ENCODE measurements around the gene ZDHHC12.

The ZDHHC12 gene

GRCh38 chr9:128727640-128728248, 3.8 kb upstream of the ZDHHC12 start:
- CTCF ChIA-PET: no interaction called here
- POLR2A ChIA-PET: no interaction called here
- TF ChIP-seq CTBP1 (IDR thresholded peaks at IDR 0.05; ENCODE audit: borderline replicate concordance) (no peak), FOXK2 (IDR thresholded peaks at IDR 0.05) (no peak), SP1 (IDR thresholded peaks at IDR 0.05) (no peak), PKNOX1 (IDR thresholded peaks at IDR 0.05) (no peak), FOXM1 (IDR thresholded peaks at IDR 0.05; ENCODE audit: borderline replicate concordance) (no peak), BHLHE40 (IDR thresholded peaks at IDR 0.05; ENCODE audit: borderline replicate concordance) (no peak), TARDBP (IDR thresholded peaks at IDR 0.05) (no peak), NFRKB (IDR thresholded peaks at IDR 0.05) (no peak), HDGF (IDR thresholded peaks at IDR 0.05; ENCODE audit: borderline replicate concordance) (no peak), LEF1 (IDR thresholded peaks at IDR 0.05; ENCODE audit: borderline replicate concordance) (no peak), L3MBTL2 (conservative IDR thresholded peaks at IDR 0.05) (no peak), FOXA1 (IDR thresholded peaks at IDR 0.05) (no peak), ARNT (IDR thresholded peaks at IDR 0.05) (no peak), ZNF384 (IDR thresholded peaks at IDR 0.05) (no peak), ELF4 (IDR thresholded peaks at IDR 0.05) (no peak), SUZ12 (IDR thresholded peaks at IDR 0.05) (no peak)
- no peak for DNase-seq (ENCODE audit: extremely low spot score)

GRCh38 chr9:128724744-128725211, 851 bp upstream of the ZDHHC12 start:
- ChIA-PET CTCF (interaction anchor here (1.0 to 1.1 kb wide), 2 partner anchors 9 to 23 kb away, joined by 3 to 5 read pairs; partner anchors contain the start of gene PKN3), POLR2A (interaction anchor here (0.9 to 1.6 kb wide), 6 partner anchors 15 to 174 kb away, joined by 3 to 8 read pairs (median 4); partner anchors contain the start of genes ENDOG, PKN3 and SET)
- peak; percentile 51 for DNase-seq (ENCODE audit: extremely low spot score)
- TF ChIP-seq FOXM1 (IDR thresholded peaks at IDR 0.05; ENCODE audit: borderline replicate concordance): no peak
- no peak for TF ChIP-seq SP1 (IDR thresholded peaks at IDR 0.05)
- TF ChIP-seq NFRKB (IDR thresholded peaks at IDR 0.05): no peak
- no peak for TF ChIP-seq FOXA1 (IDR thresholded peaks at IDR 0.05)
- no peak for TF ChIP-seq SUZ12 (IDR thresholded peaks at IDR 0.05)
- TF ChIP-seq HDGF (IDR thresholded peaks at IDR 0.05; ENCODE audit: borderline replicate concordance): no peak
- TF ChIP-seq L3MBTL2 (conservative IDR thresholded peaks at IDR 0.05): no peak
- TF ChIP-seq ZNF384 (IDR thresholded peaks at IDR 0.05): no peak
- TF ChIP-seq TARDBP (IDR thresholded peaks at IDR 0.05): no peak
- no peak for TF ChIP-seq CTBP1 (IDR thresholded peaks at IDR 0.05; ENCODE audit: borderline replicate concordance)
- no peak for TF ChIP-seq FOXK2 (IDR thresholded peaks at IDR 0.05)
- TF ChIP-seq LEF1 (IDR thresholded peaks at IDR 0.05; ENCODE audit: borderline replicate concordance): no peak
- no peak for TF ChIP-seq PKNOX1 (IDR thresholded peaks at IDR 0.05)
- TF ChIP-seq ELF4 (IDR thresholded peaks at IDR 0.05): no peak
- TF ChIP-seq ARNT (IDR thresholded peaks at IDR 0.05): no peak
- TF ChIP-seq BHLHE40 (IDR thresholded peaks at IDR 0.05; ENCODE audit: borderline replicate concordance): no peak

- TF ChIP-seq L3MBTL2 (conservative IDR thresholded peaks at IDR 0.05): no peak
- TF ChIP-seq HDGF (IDR thresholded peaks at IDR 0.05; ENCODE audit: borderline replicate concordance): no peak
- no peak for TF ChIP-seq FOXA1 (IDR thresholded peaks at IDR 0.05)
- TF ChIP-seq ELF4 (IDR thresholded peaks at IDR 0.05): no peak
- ChIA-PET CTCF (interaction anchor here (1.1 kb wide), 2 partner anchors 19 to 21 kb away, joined by 3 to 5 read pairs; partner anchors contain the start of gene PKN3), POLR2A (interaction anchor here (0.7 to 1.4 kb wide), 5 partner anchors 10 to 186 kb away, joined by 3 to 5 read pairs (median 3); partner anchors contain the start of gene SET)
- no peak for DNase-seq (ENCODE audit: extremely low spot score)
These were observed 518 bp downstream of the ZDHHC12 start for GRCh38 chr9:128723352-128723865.

GRCh38 chr9:128722380-128723351, 1.3 kb downstream of the ZDHHC12 start:
- DNase-seq (ENCODE audit: extremely low spot score): no peak
- ChIA-PET CTCF (no interaction called here), POLR2A (interaction anchor here (0.6 to 1.5 kb wide), 2 partner anchors 19 to 34 kb away, joined by 3 read pairs; partner anchors contain the start of gene SET)
- TF ChIP-seq BHLHE40 (IDR thresholded peaks at IDR 0.05; ENCODE audit: borderline replicate concordance): no peak
- TF ChIP-seq L3MBTL2 (conservative IDR thresholded peaks at IDR 0.05): no peak
- no peak for TF ChIP-seq TARDBP (IDR thresholded peaks at IDR 0.05)
- no peak for TF ChIP-seq ELF4 (IDR thresholded peaks at IDR 0.05)
- no peak for TF ChIP-seq FOXM1 (IDR thresholded peaks at IDR 0.05; ENCODE audit: borderline replicate concordance)
- TF ChIP-seq NFRKB (IDR thresholded peaks at IDR 0.05): no peak
- no peak for TF ChIP-seq CTBP1 (IDR thresholded peaks at IDR 0.05; ENCODE audit: borderline replicate concordance)
- TF ChIP-seq SP1 (IDR thresholded peaks at IDR 0.05): no peak
- TF ChIP-seq FOXA1 (IDR thresholded peaks at IDR 0.05): no peak
- no peak for TF ChIP-seq ARNT (IDR thresholded peaks at IDR 0.05)
- no peak for TF ChIP-seq PKNOX1 (IDR thresholded peaks at IDR 0.05)
- no peak for TF ChIP-seq SUZ12 (IDR thresholded peaks at IDR 0.05)
- TF ChIP-seq LEF1 (IDR thresholded peaks at IDR 0.05; ENCODE audit: borderline replicate concordance): no peak
- TF ChIP-seq ZNF384 (IDR thresholded peaks at IDR 0.05): no peak
- no peak for TF ChIP-seq HDGF (IDR thresholded peaks at IDR 0.05; ENCODE audit: borderline replicate concordance)
- no peak for TF ChIP-seq FOXK2 (IDR thresholded peaks at IDR 0.05)

Data from HEK293T (cell line).